ENCODE results near the gene BSN.

The BSN gene

DNA sequence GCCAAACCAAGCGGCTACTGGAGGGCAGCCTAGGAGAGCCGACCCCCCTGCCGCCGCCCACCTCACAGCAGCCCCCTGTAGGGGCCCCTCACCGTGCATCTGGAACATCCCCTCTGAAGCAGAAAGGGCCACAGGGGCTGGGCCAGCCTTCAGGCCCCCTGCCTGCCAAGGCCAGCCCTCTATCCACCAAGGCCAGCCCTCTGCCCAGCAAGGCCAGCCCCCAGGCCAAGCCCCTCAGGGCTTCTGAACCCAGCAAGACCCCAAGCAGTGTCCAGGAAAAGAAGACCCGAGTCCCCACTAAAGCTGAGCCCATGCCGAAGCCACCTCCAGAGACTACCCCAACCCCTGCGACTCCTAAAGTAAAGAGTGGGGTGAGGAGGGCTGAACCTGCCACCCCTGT is 96.4 kb downstream of the BSN start:
- no peak for DNase-seq (ENCODE audit: low read depth)
- H3K4me3 ChIP-seq (ENCODE audit: low read depth, low read length): no peak overlapping the region
- TF ChIP-seq, protein P1, sequence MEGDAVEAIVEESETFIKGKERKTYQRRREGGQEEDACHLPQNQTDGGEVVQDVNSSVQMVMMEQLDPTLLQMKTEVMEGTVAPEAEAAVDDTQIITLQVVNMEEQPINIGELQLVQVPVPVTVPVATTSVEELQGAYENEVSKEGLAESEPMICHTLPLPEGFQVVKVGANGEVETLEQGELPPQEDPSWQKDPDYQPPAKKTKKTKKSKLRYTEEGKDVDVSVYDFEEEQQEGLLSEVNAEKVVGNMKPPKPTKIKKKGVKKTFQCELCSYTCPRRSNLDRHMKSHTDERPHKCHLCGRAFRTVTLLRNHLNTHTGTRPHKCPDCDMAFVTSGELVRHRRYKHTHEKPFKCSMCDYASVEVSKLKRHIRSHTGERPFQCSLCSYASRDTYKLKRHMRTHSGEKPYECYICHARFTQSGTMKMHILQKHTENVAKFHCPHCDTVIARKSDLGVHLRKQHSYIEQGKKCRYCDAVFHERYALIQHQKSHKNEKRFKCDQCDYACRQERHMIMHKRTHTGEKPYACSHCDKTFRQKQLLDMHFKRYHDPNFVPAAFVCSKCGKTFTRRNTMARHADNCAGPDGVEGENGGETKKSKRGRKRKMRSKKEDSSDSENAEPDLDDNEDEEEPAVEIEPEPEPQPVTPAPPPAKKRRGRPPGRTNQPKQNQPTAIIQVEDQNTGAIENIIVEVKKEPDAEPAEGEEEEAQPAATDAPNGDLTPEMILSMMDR (IDR thresholded peaks at IDR 0.05; ENCODE audit: control insufficient read depth, extremely low read depth, insufficient read depth): no peak

DNA sequence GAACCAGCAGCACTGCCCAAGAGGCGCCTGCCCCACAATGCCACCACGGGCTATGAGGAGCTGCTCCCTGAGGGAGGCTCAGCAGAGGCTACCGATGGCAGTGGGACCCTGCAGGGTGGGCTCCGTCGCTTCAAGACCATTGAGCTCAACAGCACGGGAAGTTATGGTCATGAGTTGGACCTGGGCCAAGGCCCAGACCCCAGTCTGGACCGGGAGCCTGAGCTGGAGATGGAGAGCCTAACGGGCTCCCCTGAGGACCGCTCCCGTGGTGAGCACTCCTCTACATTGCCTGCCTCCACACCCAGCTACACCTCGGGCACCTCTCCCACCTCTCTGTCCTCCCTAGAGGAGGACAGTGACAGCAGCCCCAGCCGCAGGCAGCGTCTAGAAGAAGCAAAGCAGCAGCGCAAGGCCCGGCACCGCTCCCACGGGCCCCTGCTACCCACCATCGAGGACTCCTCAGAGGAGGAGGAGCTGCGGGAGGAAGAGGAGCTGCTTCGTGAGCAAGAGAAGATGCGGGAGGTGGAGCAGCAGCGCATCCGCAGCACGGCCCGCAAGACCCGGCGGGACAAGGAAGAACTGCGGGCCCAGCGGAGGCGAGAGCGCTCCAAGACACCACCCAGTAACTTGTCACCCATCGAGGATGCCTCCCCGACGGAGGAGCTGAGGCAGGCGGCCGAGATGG is 98.1 kb downstream of the BSN start:
- TF ChIP-seq, protein P1 (IDR thresholded peaks at IDR 0.05; ENCODE audit: control insufficient read depth, extremely low read depth, insufficient read depth): no peak
- H3K4me3 ChIP-seq (ENCODE audit: low read depth, low read length): no peak overlapping the region
- no peak for DNase-seq (ENCODE audit: low read depth)

- no peak for DNase-seq (ENCODE audit: low read depth)
- TF ChIP-seq, protein P1 (IDR thresholded peaks at IDR 0.05; ENCODE audit: control insufficient read depth, extremely low read depth, insufficient read depth): no peak
- no peak overlapping the region for H3K4me3 ChIP-seq (ENCODE audit: low read depth, low read length)
Observed at GRCh38 chr3:49652903-49653415, 98.7 kb downstream of the BSN start.

DNA sequence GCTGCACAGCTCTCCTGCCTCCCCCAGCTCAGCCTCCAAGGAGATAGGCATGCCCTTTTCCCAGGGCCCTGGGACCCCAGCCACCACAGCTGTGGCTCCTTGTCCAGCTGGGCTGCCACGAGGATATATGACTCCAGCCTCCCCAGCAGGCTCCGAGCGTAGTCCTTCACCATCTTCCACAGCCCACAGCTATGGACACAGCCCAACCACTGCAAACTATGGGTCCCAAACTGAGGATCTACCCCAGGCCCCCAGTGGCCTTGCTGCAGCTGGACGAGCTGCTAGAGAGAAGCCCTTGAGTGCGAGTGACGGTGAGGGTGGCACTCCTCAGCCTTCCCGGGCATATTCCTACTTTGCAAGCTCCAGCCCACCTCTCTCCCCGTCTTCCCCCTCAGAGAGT is 99.3 kb downstream of the BSN start:
- H3K4me3 ChIP-seq (ENCODE audit: low read depth, low read length): no peak overlapping the region
- DNase-seq (ENCODE audit: low read depth): no peak
- TF ChIP-seq, protein P1 (IDR thresholded peaks at IDR 0.05; ENCODE audit: control insufficient read depth, extremely low read depth, insufficient read depth): no peak

DNA sequence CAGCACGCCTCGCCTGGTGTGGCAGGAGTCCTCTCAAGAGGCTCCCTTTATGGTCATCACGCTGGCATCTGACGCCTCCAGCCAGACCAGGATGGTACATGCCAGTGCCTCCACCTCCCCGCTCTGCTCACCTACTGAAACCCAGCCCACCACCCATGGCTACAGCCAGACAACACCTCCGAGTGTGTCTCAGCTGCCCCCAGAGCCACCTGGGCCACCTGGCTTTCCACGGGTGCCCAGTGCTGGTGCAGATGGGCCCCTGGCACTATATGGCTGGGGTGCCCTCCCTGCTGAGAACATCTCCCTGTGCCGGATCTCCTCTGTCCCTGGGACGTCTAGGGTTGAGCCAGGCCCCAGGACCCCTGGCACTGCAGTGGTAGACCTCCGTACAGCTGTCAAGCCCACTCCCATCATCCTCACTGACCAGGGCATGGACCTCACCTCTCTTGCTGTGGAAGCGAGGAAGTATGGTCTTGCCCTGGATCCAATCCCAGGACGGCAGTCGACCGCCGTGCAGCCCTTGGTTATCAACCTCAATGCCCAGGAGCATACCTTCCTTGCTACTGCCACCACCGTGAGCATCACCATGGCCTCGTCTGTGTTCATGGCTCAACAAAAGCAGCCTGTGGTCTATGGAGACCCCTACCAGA is 100.0 kb downstream of the BSN start:
- DNase-seq (ENCODE audit: low read depth): no peak
- no peak overlapping the region for H3K4me3 ChIP-seq (ENCODE audit: low read depth, low read length)
- TF ChIP-seq, protein P1 (IDR thresholded peaks at IDR 0.05; ENCODE audit: control insufficient read depth, extremely low read depth, insufficient read depth): no peak

DNA sequence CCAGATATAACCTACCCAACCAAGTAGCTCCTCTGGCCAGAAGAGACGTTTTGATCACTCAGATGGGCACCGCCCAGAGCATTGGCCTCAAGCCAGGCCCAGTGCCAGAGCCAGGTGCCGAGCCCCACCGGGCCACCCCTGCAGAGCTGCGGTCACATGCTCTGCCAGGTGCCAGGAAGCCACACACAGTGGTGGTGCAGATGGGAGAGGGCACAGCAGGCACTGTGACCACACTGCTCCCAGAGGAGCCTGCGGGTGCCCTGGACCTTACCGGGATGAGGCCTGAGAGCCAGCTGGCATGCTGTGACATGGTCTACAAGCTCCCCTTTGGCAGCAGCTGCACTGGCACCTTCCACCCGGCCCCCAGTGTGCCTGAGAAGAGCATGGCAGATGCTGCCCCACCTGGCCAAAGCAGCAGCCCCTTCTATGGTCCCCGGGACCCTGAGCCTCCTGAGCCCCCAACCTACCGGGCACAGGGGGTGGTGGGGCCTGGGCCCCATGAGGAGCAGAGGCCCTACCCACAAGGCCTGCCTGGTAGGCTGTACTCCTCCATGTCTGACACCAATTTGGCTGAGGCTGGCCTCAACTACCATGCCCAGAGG is 100.8 kb downstream of the BSN start:
- TF ChIP-seq, protein P1 (IDR thresholded peaks at IDR 0.05; ENCODE audit: control insufficient read depth, extremely low read depth, insufficient read depth): no peak
- no peak overlapping the region for H3K4me3 ChIP-seq (ENCODE audit: low read depth, low read length)
- no peak for DNase-seq (ENCODE audit: low read depth)
